GM18520 (cell line): Measurements from ENCODE around the gene GREB1L.
"Not testable (repeated sequence)": the region's sequence is repeated elsewhere in the genome, so short reads cannot be mapped to it uniquely, and the experiment has no call there.

Source experiments
- ATAC-seq: cut with Tn5 transposase; IDR thresholded peaks from one replicate; pipeline ENCODE4 v1.9.1; 2021; ENCODE audit not compliant: unreplicated experiment

The GREB1L gene

GRCh38 chr18:21305621-21306020 is 63.6 kb downstream of the GREB1L start:
- ATAC-seq = no peak

DNA sequence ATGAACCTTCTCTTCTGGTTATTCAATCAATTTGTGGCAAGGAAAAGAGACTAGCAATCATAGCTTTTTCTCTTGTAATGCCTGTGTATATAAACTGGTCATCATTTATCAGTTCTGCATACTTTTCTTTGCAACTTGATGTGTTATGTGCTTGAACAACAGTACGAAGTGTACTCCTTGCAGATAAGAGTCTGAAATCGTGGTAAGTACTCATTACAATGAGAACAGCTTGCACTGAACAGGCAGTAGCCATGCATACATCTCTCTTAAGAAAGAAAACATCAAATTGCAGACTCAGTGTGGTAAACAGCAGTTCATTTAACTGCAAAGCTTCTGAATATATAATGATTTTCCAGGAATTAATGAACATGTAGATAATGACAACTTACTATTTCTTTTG is 64.3 kb downstream of the GREB1L start:
- no peak for ATAC-seq

DNA sequence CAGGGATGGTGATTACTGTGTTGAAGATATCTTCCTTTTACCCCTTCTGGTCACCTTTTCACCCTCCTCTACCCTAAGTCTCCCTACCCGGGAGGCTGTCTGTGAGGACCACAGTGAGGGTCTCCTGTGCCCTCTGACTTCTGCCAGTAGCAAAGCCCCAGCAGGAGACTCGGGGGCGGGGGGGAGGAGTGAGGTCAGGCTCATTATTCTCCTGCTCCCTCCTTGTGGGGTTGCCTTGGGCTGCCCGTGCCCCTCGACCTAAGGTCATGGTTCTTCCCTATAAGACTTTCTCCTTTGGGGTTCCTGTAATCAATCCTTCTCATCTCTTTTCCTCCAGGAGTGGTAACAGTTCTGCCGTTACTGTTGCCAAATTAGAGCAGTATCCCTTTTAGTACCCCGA is 65.5 kb downstream of the GREB1L start:
- no peak for ATAC-seq

GRCh38 chr18:21309248-21309647 is 67.2 kb downstream of the GREB1L start:
- ATAC-seq = no peak

- not testable (repeated sequence) for ATAC-seq
Observed at GRCh38 chr18:21311980-21312379, 69.9 kb downstream of the GREB1L start.

- no peak for ATAC-seq
Observed at GRCh38 chr18:21313576-21313975, 71.5 kb downstream of the GREB1L start.

DNA sequence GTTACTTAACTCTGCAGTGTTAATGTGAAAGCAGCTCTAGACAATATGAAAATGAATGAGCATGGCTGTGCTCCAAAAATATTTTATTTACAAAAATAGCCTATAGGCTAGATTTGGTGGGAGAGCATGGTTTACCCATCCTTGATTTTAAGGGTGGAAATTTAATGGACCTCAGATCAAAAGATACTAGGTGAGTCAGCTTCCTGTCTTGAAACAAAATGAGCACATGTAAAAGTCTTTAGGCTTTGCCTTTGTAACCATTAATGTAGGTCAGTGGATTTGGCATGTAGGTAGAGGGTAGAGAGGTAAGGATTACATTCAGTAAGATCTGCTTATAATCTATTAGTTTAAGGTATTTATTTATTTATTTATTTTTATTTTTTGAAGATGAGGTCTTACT is 72.7 kb downstream of the GREB1L start:
- ATAC-seq = no peak

DNA sequence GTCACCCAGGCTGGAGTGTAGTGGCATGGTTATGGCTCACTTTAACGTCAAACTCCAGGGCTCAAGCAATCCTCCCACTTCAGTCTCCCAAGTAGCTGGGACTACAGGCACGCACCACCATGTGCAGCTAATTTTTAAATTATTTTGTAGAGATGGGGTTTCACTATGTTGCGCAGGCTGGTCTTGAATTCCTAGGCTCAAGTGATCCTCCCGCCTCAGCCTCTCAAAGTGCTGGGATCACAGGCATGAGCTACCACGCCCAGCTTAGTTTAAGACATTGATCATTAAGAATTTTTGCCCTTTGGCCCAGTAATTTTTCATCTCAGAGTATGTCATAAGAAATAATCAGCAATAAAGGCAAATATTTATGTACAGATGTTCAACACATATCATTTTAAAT is 73.1 kb downstream of the GREB1L start:
- ATAC-seq = not testable (repeated sequence)

DNA sequence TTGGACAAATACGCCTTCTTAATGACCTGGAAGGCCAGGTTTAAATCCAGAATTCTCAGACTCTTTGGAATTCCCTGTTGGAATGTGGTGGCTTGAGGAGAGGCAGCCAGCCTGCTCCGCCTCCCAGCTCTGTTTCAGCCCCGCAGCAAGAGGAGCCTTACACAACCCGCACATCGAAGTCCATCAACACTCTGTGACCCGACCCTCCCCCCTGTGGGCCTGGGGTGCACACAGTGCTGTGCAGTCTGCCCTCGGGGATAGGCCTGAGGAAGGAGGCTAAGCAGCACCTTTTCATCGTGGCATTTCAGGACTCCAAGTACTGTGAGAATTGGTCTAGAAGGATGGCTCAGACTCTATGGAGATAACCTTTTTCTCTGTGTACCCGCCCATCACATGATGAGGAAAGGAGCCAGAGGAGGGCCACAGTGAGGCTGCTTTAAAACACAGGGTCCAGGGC is 73.7 kb downstream of the GREB1L start:
- no peak for ATAC-seq

DNA sequence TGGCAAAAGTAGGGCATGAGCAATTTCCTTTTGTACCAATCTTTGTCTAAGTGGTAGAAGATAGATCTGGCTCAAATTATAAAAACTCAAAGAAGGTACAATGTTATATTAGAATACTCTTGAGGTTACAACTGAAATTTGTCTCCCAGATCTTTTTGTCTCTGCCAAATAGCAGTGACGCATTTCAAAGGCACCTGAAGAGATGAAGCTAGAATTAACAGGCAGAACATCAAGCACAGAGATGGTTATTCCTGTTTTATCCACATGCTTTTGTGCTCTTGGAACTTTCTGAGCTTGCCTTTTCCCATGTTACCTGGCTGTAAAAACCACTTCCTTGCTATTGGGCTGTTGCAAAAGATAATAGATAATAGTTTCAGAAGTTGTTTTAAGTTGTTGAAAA is 74.3 kb downstream of the GREB1L start:
- no peak for ATAC-seq

DNA sequence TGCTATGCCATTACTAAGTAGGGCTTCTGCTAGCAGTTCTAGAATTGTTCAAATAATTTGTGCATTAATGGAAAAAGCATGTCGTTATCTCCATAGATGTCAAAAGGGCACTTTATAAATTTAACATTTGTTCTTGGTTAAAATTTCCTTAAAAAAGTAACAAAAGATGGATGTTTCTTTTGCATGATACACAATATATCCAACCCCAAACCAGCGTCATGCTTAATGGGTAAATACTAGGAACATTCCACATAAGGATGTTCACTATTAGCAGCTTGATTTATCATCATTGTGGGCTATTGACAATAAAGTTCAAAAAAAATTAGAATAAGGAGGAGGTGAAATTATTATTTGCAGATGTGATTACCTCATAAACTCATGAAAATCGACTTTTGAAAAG is 79.7 kb downstream of the GREB1L start:
- ATAC-seq = no peak

DNA sequence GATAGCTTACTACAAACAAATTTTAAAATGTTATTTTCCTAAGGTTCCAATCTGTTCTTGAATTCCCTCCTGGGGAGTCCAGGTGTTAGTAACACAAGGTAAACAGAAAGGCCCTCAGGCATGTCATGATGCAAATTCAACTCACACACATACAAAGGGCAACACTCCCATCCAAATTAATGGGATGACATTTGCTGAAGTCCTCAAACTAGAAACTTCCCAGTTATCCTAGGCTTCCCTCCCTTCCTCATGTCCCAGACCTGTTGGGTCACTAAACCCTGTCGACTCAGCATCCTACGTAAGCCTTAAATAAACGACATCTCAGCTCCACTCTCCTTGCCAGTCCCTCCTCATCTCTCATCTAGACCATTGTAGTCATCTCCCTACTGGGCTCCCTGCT is 85.1 kb downstream of the GREB1L start:
- ATAC-seq = no peak

DNA sequence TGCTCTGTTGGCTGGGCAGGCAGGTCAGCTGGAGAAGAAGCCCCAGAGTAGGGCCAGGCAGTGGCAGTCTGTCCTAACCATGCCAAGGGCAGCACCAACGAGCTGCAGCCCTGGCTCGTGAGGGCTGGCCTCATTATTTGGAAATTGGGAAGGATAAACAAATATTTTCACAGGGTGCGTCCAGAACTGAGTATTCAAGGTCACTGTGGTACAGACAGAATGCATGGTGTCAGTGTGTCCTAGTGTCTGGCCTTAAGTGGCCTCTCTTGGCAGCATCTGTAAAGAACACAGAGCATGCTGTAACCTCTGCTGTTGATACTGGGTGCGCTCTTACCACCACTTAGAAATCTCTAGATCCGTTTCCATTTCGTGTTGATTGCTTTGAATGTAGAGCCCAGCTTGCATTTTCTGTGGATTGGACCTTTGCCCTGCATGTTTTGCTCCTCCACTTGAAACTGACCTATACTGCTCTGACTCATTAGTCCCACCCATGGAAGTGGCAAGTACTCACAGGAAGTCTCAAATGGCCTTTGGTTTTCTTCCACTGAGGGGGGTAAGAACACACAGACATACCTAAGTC is 88.2 kb downstream of the GREB1L start:
- no peak for ATAC-seq

DNA sequence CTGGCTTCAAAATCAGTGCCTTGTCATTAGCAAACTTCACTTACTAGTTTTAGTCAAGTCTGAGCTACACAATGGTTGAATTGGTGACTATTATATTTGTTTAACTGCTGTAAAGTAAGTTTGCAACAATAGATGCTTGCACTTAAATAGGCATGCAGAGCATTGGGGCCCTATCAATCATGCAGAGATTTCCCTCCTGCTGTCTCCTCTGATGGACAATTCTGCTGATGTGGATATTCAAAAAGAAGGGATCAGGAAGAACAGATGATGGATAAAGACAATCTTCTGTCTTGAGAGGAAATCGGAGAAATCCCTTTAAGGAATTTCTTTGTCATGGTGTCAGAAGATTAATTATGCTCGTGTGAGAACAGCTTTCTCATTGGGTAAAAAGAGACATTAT is 89.0 kb downstream of the GREB1L start:
- no peak for ATAC-seq

GRCh38 chr18:21335927-21336488 is 94.0 kb downstream of the GREB1L start:
- no peak for ATAC-seq

DNA sequence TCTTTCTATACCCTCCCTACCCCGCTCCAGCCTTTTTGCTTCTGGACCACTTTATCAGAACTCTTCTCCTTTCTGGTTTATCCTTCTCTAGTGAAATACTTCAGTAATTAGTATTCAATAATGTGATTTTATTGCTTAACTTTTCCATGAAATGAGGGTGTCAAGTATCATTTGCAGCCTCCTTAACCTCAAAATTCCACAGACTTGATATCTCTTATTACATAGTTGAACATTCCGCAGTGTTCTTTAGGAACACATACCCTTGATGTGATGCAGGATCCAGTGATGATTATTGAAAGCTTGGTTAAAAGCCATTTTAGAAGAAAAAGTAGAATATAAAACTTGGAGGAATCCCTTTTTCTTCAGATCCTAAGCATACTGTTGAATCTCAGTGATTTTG is 94.8 kb downstream of the GREB1L start:
- no peak for ATAC-seq

GRCh38 chr18:21341141-21341540 is 99.1 kb downstream of the GREB1L start:
- no peak for ATAC-seq

- ATAC-seq = no peak
Observed at GRCh38 chr18:21342372-21342771, 100.3 kb downstream of the GREB1L start.

- ATAC-seq = no peak
Observed at GRCh38 chr18:21344860-21345259, 102.8 kb downstream of the GREB1L start.

GRCh38 chr18:21345840-21346239 is 103.8 kb downstream of the GREB1L start:
- ATAC-seq = no peak

GRCh38 chr18:21359746-21360145 is 117.7 kb downstream of the GREB1L start:
- ATAC-seq = no peak

- ATAC-seq = no peak
Observed at GRCh38 chr18:21361307-21361880, 119.4 kb downstream of the GREB1L start.

DNA sequence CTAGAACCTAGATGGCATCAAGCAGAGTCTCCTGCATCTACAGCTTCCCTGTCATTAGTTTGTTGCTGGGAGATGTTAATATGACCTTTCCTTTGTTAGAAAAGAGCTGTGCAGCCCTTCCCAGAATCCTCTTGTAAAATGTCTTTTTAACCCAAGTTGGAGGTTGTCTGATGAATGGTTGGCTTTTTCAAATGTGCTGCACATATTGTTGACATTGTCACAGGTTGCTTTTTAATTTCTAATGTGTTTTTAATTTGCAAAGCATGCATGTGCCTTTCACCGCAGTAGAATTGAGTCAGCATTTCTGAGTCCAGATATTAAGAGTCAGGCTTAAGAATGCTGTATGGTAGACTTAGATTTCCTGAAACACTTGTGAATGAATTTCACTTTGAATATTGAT is 120.8 kb downstream of the GREB1L start:
- no peak for ATAC-seq
